ENCODE results near the gene CISD3. TPM values are rescaled to one million over a fixed set of nuclear protein-coding genes. Genes with fewer than 3 reads are reported as not detected.

Gene CISD3
- total and polyA plus RNA-seq, 5 donors: 43.7 to 78.1 (median 71.1) TPM

DNA sequence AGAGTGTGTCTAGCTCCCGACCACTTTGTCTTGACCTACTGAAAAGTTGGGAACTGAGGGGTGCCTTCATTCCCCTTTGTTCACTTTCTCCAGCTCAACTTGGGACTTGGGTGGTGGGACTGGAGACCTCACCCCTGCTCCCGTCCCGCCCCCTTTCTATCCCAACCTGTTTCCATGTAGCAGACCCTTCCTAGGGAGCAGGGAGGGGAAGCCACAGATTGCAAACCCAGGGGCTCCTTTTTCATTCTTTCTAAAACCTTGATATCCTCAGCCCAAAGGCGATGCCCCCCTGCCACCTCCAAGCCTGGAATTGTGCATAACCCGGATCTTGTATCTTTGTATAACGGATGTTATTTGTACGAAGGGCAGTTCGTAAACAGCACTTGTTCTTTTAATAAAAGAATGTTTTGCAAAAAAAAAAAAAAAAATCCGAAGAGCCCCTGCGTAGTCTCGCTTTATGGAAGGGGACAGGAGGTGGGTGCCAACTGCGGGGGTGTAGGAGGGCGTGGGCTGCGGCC is 714 bp upstream of the CISD3 start:
- DNase-seq (no peak), ATAC-seq (no peak)
- Histone ChIP-seq H3K9me3 (ENCODE audit: control insufficient read depth, low read length) (no peaks in the 10 kb centered on the region), H3K27ac (ENCODE audit: low read length) (peak overlapping the region; percentile 36), H3K4me3 (ENCODE audit: low read length) (peak overlapping the region; percentile 60), H3K27me3 (ENCODE audit: control insufficient read depth, insufficient read depth) (no peaks in the 10 kb centered on the region), H3K4me1 (ENCODE audit: control insufficient read depth, insufficient read depth, low read length) (peaks cover 2% of the 10 kb centered on the region)
- intact Hi-C loops (cut with DNase I): no loop called here
- WGBS: 22% methylated on average over 14 of the region's 14 CpGs

DNA sequence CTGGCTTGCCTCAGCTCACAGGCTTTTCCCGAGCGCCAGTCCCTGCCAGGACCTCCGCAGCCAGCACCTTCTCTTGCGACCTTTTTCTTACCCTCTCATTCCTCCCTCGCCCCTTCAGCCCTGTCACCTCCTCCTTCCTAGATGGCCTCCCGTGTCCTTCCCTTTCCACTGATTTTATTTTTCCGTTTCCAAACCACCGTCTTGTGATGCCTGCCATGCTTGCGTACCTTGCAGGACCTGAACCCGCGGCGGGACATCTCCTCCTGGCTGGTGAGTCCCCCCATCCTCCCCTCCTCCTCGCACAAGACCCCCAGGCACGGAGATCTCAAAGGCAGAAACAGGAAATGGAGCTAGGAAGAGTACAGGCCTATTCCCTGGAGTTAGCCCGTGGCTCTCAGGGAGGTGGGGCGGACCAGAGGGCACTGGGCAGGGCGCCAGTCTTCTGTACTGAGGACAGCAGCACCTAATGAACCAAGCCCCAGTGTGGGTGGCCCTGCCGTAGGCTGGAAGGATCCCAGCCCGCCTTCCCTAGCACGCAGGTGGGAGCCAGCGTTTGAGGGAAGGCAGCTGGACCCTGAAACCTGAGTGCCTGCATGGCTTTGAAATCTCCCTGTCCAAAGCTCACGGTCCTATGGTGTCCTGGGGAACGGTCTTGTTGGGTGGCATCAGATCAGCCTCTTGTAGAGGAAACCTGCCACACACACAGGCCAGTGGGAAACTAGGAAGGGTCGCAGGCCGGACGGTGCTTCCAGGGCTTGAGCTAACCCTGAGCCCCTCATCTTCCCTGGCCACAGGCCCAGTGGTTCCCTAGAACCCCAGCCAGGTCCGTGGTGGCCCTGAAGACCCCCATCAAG is 612 bp downstream of the CISD3 start:
- 19% methylated on average over 27 of the region's 27 CpGs for WGBS
- Histone ChIP-seq H3K4me1 (ENCODE audit: control insufficient read depth, insufficient read depth, low read length) (peaks cover 2% of the 10 kb centered on the region), H3K27ac (ENCODE audit: low read length) (peak overlapping the region; percentile 59), H3K4me3 (ENCODE audit: low read length) (peak overlapping the region; percentile 60), H3K9me3 (ENCODE audit: control insufficient read depth, low read length) (no peaks in the 10 kb centered on the region), H3K27me3 (ENCODE audit: control insufficient read depth, insufficient read depth) (no peaks in the 10 kb centered on the region)
- intact Hi-C loops (cut with DNase I): loop anchor here in 2 of 4 donors (5.0 to 10.0 kb wide), 3 partner anchors 38 to 56 kb away; partner anchors contain the start of gene EPOP (in 1 of the 2)
- peak; percentile 84 to 92 (median 90) for DNase-seq
- peak; percentile 46 to 55 for ATAC-seq

DNA sequence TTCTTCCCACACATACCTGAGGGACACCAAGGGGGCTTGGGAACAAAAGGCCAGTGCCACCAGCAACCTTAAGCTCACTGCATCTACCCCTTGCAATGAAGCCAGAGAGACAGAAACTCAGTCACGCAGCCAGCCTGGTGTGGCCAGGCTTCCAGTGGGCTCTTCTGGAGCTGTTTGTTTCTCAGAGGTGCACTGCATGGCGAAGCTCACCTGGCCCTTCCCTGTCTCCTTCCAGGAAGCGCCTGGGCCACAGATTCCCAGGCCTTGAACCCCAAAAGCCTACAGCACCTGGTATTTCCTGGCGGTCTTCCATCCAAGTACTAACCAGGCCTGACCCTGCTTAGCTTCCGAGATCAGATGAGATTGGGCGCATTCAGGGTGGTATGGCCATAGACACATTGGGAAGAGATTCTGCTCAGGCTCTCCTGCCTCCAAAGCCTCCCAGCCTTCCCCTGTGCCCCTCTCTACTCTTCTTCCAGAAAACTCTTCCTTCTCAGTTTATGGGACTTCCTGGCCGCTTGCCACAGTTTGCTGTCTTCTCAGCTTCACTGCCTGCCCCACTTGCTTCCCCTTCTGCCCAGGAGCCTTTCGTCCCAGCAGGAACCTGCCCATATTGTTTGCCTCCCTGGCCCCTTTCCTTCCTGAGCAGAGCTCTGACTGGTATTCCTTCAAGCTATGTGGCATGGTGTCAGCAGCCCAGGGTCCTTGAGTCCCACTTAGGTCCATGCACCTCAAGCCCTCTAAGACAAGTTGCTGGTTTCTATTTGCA is 1.6 kb downstream of the CISD3 start:
- no peaks in the 10 kb centered on the region for H3K27me3 ChIP-seq (ENCODE audit: control insufficient read depth, insufficient read depth)
- no peak for ATAC-seq
- H3K27ac ChIP-seq (ENCODE audit: low read length): peak overlapping the region; percentile 29
- peaks cover 2% of the 10 kb centered on the region for H3K4me1 ChIP-seq (ENCODE audit: control insufficient read depth, insufficient read depth, low read length)
- intact Hi-C loops (cut with DNase I): loop anchor here in 2 of 4 donors (5.0 to 10.0 kb wide), 3 partner anchors 39 to 57 kb away; partner anchors contain the start of gene EPOP (in 1 of the 2)
- WGBS: 70% methylated on average over 8 of the region's 8 CpGs
- H3K9me3 ChIP-seq (ENCODE audit: control insufficient read depth, low read length): no peaks in the 10 kb centered on the region
- DNase-seq: peak in 1 of 3 donors; percentile 79
- H3K4me3 ChIP-seq (ENCODE audit: low read length): no peak overlapping the region

GRCh38 chr17:38732376-38733281 is 2.5 kb downstream of the CISD3 start:
- H3K9me3 ChIP-seq (ENCODE audit: control insufficient read depth, low read length): no peaks in the 10 kb centered on the region
- no peaks in the 10 kb centered on the region for H3K27me3 ChIP-seq (ENCODE audit: control insufficient read depth, insufficient read depth)
- intact Hi-C loops (cut with DNase I): loop anchor here in 2 of 4 donors (5.0 to 10.0 kb wide), 3 partner anchors 40 to 58 kb away; partner anchors contain the start of gene EPOP (in 1 of the 2)
- DNase-seq: no peak
- H3K27ac ChIP-seq (ENCODE audit: low read length): peak overlapping the region; percentile 29
- peak in 1 of 2 donors; percentile 5 for ATAC-seq
- H3K4me3 ChIP-seq (ENCODE audit: low read length): no peak overlapping the region
- WGBS: 64% methylated on average over 7 of the region's 7 CpGs
- peaks cover 2% of the 10 kb centered on the region for H3K4me1 ChIP-seq (ENCODE audit: control insufficient read depth, insufficient read depth, low read length)

DNA sequence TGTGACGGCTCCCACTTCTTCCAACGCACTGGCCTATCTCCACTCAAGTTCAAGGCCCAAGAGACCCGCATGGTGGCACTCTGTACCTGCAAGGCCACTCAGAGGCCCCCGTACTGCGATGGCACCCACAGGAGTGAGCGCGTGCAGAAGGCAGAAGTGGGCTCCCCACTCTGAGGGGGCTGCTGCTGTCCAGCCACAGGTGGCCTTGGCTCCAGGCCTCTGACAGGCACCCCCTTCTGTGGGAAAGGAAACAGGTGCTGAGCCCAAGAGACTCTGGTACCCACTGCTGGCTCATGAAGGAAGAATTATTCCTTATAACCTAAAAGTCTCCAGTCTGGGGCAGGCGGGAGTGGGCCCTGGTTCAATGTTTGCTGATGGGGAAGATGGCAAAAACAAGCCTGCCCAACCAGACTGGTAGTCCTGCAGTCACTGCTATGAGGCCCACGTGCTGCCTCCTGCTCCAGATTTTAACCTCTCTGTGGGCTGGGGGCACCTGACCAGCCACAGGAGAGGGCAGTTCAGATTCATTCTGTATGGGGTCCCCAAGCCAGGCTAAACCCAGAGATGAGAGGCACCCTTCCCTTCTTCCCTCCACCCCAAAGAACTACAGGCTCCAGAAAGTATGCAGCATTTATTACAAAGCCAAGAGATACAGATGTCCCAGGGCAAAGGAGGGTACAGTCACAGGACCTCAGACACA is 3.3 kb downstream of the CISD3 start:
- Histone ChIP-seq H3K4me1 (ENCODE audit: control insufficient read depth, insufficient read depth, low read length) (peaks cover 2% of the 10 kb centered on the region), H3K27ac (ENCODE audit: low read length) (no peak overlapping the region), H3K9me3 (ENCODE audit: control insufficient read depth, low read length) (no peaks in the 10 kb centered on the region), H3K4me3 (ENCODE audit: low read length) (no peak overlapping the region), H3K27me3 (ENCODE audit: control insufficient read depth, insufficient read depth) (no peaks in the 10 kb centered on the region)
- ATAC-seq (no peak), DNase-seq (no peak)
- intact Hi-C loops (cut with DNase I): loop anchor here in 2 of 4 donors (5.0 to 10.0 kb wide), 3 partner anchors 41 to 59 kb away; partner anchors contain the start of gene EPOP (in 1 of the 2)
- WGBS: 71% methylated on average over 9 of the region's 9 CpGs

- 59% methylated on average over 15 of the region's 15 CpGs for WGBS
- Histone ChIP-seq H3K4me3 (ENCODE audit: low read length) (no peak overlapping the region), H3K27ac (ENCODE audit: low read length) (no peak overlapping the region), H3K27me3 (ENCODE audit: control insufficient read depth, insufficient read depth) (no peaks in the 10 kb centered on the region), H3K9me3 (ENCODE audit: control insufficient read depth, low read length) (no peaks in the 10 kb centered on the region), H3K4me1 (ENCODE audit: control insufficient read depth, insufficient read depth, low read length) (peaks cover 2% of the 10 kb centered on the region)
- DNase-seq (no peak), ATAC-seq (no peak)
- intact Hi-C loops (cut with DNase I): loop anchor here in 3 of 4 donors (2.0 to 10.0 kb wide), 4 partner anchors 42 to 59 kb away; partner anchors contain the start of gene EPOP (in 1 of the 3)
Observed at GRCh38 chr17:38733982-38734973, 4.1 kb downstream of the CISD3 start.

DNA sequence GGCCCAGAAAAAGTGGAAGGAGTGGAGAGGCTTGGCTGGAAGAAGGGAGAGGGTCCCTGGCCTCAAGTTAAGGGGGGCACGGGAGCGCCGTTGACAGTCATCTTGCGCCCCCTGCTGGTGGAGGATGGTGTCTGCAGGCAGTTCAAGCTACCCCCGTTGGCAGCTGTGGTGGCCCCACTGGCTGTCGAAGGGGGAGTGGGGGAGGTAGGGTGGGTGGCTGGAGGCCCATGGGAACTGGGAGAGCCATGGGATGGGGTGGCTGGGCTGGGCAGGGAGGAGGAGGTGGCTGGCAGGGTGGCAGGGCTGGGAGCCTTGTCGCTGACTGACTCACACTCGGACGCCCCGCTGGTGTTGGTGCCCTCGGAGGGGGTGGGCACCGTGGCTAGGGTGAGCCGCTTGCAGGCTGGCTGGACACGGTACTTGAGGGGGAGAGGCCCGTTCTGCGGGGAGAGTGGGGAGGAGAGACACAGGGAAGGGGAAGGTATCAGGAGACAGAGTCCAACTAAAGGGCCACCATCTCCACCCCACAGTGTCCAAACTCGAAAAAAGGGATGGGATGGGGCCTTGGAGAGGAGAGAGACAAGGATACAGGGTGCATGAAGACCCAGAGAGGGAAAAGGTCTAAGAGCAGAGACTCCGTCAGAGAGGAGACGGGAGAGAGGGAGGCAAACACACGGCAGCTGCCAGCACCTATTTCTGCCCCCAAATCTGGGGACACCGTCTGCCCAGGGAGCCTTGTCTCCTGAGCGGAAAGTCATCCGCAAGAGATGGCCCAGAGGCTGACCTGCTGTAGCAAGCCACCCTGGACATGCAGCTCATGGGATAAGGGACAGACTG is 5.2 kb downstream of the CISD3 start:
- ATAC-seq: peak; percentile 1 to 11
- 46% methylated on average over 23 of the region's 23 CpGs for WGBS

GRCh38 chr17:38738007-38738662 is 8.0 kb downstream of the CISD3 start:
- intact Hi-C loops (cut with DNase I): loop anchor here in 2 of 4 donors (5.0 to 10.0 kb wide), 3 partner anchors 36 to 63 kb away; partner anchors contain the start of gene EPOP (in 1 of the 2)
- Histone ChIP-seq H3K27me3 (ENCODE audit: control insufficient read depth, insufficient read depth) (no peaks in the 10 kb centered on the region), H3K27ac (ENCODE audit: low read length) (no peak overlapping the region), H3K9me3 (ENCODE audit: control insufficient read depth, low read length) (no peaks in the 10 kb centered on the region), H3K4me3 (ENCODE audit: low read length) (no peak overlapping the region), H3K4me1 (ENCODE audit: control insufficient read depth, insufficient read depth, low read length) (peaks cover 12% of the 10 kb centered on the region)
- 91% methylated on average over 14 of the region's 14 CpGs for WGBS
- ATAC-seq (no peak), DNase-seq (peak in 1 of 3 donors; percentile 34)

More for the DNA sequence above, 5.2 kb downstream of the CISD3 start:
- Histone ChIP-seq H3K4me3 (ENCODE audit: low read length) (no peak overlapping the region), H3K4me1 (ENCODE audit: control insufficient read depth, insufficient read depth, low read length) (peaks cover 2% of the 10 kb centered on the region), H3K27me3 (ENCODE audit: control insufficient read depth, insufficient read depth) (no peaks in the 10 kb centered on the region), H3K9me3 (ENCODE audit: control insufficient read depth, low read length) (no peaks in the 10 kb centered on the region), H3K27ac (ENCODE audit: low read length) (no peak overlapping the region)
- intact Hi-C loops (cut with DNase I): loop anchor here in 3 of 4 donors (2.0 to 10.0 kb wide), 4 partner anchors 33 to 61 kb away; partner anchors contain the start of gene EPOP (in 1 of the 3)
- DNase-seq: peak; percentile 63 to 87 (median 83)

All from right cardiac atrium (tissue), 5 donors.